Eye (tissue), 1 donor: ENCODE results near the gene XYLT1.

Experiments
- DNase-seq: peaks from one replicate; pipeline ENCODE4 v3.0.0-alpha.2; 2015

The XYLT1 gene

DNA sequence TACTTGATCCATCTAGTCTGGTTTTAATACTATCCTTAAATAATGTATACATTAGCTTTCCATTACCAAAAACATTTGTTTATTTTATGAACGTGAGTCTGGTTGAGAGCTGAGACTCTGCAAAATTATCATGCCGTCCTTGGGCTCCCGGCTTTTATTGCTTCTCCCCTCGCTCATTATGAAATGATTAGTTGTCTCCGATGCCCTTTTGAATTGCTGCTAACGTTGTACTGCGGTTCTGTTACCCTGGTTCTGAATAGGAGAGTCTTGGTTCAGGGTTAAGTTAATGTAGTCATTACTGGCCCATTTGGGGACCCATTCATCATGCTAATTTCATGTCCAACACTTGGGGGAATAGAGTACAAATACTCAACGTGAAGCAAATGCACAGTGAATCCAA, 12.8 kb downstream of the XYLT1 start:
- DNase-seq: no peak

GRCh38 chr16:17457513-17457912, 13.2 kb downstream of the XYLT1 start:
- DNase-seq: no peak

DNA sequence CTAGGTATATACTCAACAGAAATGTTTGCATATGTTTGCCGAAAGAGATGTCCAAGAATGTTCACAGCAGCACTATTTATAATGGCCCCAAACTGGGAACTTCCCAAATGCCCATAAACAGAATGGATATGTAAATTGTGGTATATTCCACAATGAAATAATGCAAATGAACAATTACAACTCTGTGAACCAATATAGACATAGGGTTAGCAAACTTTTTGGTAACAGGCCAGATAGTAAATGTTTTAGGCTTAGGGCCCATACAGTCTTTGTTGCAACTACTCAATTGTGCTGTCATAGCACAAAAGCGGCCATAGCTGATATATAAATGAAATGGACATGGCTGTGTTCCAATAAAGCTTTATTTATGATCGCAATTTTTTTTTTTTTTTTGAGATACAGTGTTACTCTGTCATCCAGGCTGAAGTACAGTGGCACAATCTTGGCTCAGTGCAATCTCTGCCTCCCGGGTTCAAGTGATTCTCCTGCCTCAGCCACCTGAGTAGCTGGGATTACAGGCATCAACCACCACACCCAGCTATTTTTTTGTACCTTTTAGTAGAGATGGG, 16.5 kb downstream of the XYLT1 start:
- DNase-seq: no peak

- peak; percentile 19 for DNase-seq
Measured at GRCh38 chr16:17453364-17454038, 17.3 kb downstream of the XYLT1 start.

- DNase-seq: no peak
Measured at GRCh38 chr16:17452922-17453321, 17.8 kb downstream of the XYLT1 start.

DNA sequence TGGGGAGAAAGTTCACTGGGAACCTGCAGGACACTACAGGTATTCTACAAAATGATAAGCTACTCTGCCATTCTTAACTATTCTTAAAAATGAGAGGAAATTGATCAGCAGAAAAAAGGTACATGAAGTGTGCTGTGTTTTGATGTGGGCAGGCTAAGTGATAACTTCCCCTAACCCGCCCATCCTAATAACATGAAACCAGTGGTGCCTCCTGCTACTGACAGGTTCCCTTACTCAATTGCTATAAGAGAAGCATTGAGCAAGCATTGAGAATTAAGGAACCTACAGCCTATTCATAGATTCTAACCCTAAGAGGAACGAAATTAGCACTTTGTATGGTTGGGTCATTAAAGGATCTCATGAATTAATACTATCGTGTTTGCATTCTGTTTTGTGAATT, 18.9 kb downstream of the XYLT1 start:
- DNase-seq: no peak

DNA sequence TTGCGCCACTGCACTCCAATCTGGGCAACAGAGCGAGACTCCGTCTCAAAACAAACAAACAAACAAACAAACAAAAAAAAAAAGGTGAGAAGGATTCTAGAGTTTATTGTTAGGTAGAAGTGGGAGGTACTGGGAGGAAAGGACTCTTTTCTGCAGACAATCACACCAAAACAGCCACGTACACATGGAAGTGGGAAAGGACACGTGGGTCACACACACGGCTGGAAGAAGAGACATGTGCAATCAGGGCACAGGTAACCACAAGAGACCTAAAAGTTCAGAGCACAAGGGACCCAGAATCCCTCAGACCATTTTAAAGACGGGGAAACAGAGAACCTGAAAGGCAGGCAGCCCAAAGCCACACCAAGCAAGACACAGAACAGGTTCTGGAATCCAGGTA, 20.5 kb downstream of the XYLT1 start:
- no peak for DNase-seq

DNA sequence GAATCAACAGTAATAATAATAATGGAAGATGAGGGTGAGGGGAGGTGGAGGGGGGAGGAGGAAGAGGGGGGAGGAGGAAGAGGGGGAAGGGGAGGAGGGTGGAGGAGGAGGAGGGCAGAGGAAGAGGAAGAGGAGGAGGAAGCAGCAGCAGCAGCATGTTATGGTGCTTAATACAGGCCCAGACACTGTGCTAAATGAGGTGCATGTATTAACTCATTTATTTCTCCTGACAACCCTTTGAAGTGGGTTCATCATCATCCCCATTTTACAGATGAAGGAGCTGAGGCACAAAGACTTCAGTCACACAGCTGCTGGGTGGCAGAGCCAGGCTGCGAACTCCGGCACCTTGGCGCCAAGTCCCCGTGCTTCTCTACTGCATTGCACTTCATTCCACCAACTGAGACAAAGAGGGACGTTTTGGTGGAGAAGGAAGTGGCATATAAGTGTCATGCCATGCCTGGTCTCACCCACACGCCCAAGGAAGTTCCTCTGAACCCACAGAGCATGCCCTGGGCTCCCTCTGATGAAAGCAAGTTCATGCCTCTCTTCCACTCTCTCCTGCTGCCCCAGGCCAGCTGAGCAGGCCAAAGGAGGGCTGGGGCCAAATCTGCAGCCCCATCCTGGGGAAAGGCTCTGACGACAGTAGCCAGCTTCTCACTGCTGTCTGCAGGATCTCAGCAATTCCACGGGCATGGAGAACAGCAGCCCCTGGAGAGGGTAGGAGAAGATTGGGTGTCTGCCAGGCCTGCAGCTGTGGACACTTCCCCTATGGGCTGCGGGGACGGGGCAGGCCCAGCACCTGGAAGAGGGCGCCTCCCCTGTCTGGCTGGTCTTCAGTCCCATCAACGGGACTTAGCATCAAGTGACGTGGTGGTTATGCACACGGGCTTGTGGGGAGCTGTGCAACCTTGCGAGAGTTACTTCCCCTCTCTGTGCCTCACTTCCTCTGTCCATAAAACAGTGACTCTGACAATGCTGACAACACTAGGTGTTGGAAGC, 21.8 kb downstream of the XYLT1 start:
- DNase-seq: no peak

DNA sequence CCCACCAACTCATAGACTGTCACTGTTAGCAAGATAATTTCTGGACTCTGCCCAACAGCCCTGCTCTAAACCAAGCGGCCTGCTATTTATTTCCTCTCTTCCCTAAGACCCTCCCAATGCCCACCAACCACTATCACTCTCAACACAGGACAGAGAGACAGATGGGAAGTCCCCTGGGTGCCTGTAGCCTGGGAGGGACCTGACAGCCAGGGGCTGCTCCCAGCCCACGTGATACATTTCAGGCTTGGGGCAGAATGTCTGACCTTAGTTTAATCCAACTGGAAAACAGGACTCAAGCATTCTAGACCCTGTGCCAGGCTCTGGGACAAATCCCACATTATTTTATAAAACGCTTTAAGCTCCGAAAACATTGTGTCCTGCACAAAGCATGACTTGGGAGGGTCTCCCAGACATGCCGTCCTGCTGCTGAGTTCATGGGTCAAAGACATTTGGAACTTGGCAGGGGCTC, 23.6 kb downstream of the XYLT1 start:
- DNase-seq: peak; percentile 62

DNA sequence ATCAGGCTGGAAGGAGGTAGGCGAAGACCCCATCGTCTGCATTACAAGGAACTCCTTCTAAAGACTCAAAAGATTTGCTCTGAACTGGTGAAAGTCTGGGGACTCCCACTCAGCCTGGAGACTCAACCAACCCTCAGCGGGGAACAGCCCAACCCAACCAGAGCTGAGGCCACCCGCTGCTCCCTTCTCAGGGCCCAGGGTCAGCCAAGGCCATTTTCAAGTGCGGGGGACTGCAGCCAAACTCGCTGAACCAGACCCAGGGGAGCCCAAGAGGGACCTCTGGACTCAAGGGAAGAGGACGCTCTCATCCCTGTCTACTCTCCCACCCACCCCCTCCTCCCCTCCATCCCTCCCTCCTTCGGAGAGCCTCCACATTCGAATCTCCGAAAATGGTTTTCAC, 24.1 kb downstream of the XYLT1 start:
- DNase-seq: no peak

GRCh38 chr16:17445421-17445820, 25.3 kb downstream of the XYLT1 start:
- no peak for DNase-seq

- no peak for DNase-seq
Measured at GRCh38 chr16:17444658-17445057, 26.1 kb downstream of the XYLT1 start.

DNA sequence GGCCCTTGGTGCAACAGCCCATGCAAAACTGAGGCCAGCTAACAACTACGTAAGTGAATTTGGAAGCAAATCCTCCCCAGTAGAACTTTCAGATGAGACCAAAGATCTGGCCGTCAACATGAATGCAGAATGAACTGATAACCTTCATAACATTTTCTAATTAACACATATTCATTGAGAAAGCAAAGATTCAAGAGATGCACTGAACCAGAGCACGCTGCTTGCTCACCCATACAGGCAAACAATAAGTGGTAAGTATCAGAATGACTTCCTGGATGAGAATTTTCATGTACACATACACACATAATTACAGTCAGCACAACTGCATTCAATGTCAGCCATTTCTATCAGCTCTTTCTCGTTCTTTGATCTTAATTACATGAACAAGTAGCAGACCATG, 30.6 kb downstream of the XYLT1 start:
- no peak for DNase-seq

DNA sequence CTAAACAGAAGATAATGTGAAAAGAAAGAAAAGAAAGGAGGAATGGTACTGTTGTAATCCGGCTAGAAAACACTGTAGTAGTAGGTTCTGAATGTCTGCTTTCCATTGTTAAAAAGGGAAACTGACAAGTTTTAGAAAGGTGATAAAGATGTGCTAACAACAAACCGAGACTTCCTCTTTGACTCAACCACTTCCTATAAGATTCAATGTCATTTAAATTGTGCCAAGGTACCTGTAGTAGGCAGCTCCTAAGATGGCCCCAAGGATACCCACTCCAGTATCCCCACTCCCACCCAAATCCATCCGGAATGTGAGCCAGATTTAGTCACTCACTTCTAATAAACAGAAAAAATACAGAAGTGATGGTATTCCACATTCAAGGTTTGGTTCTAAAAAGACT, 31.2 kb downstream of the XYLT1 start:
- DNase-seq: no peak

GRCh38 chr16:17437981-17438380, 32.8 kb downstream of the XYLT1 start:
- DNase-seq: no peak

GRCh38 chr16:17437127-17437720, 33.5 kb downstream of the XYLT1 start:
- no peak for DNase-seq

GRCh38 chr16:17435318-17435717, 35.4 kb downstream of the XYLT1 start:
- no peak for DNase-seq

DNA sequence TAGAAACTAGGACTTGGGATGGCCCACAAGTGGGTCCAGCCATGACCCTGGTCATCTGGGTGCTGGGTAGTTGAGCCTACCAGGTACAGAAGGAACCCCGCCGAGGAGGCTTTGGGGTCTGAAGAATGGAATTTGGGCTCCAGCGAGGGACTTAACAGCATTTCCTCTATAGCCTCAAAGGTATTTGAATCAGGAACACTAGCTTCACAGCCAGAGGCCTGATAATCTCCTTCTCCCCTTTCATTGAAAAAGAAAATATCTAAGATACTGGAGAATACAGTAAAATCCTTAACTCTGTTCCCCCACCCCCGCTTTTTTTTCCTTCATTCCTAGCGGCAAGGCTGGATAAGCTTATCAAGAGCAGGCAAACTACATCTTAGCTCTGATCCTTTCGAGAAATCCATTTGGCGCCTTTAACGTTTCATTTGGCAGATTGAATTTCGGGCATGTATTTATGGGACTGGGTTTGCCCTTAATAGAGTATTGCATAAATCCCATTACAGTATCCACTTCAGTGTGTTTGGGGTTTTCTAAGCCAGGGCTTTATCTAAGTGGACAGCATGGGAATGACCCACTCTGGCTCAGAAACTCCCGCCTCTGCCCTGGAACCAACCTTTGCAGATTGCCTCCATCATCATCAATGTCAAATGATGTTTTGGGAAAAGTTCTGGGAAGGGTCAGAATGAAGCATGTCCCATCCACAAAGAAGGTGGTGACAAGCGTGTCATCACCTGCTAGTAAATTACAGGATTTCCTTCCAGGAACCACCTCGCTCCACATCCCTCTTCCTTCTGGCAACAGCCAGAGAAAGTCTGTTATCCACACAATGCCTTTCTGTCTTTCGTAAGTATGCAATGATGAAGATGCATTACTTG, 36.9 kb downstream of the XYLT1 start:
- peak; percentile 35 for DNase-seq

GRCh38 chr16:17432901-17433576, 37.7 kb downstream of the XYLT1 start:
- no peak for DNase-seq

GRCh38 chr16:17431968-17432625, 38.7 kb downstream of the XYLT1 start:
- DNase-seq: no peak

DNA sequence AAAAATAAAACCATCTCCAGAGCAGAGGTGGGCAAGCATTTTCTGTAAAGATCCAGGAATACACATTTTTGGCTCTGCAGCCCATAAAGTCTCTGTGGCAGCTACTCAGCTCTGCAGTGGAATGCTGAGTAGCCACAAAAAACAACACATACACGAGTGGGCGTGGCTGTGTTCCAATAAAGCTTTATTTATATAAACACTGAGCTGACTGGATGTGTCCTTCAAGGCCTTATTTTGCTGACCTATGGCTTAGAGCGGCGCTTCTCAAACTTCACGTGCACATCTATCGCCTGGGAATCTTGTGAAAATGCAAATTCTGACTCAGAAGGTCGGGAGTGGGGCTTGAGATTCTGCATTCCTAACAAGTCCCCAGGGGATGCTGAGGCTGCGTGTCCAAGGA, 39.7 kb downstream of the XYLT1 start:
- DNase-seq: no peak
